HepG2 (cell line): ENCODE measurements around the gene WDR73. TPM values are rescaled to one million over a fixed set of nuclear protein-coding genes. Genes with fewer than 3 reads are reported as not detected.

Source experiments
- CCAR2 ChIP-seq: fragments of 200-400 bp; formaldehyde crosslinking; optimal IDR thresholded peaks from 2 replicates; pipeline ENCODE3; 2018; ENCODE audit warnings: low read depth, mild to moderate bottlenecking, low read length, moderate library complexity
- GATAD2A ChIP-seq: IDR thresholded peaks from 2 replicates; pipeline ENCODE4 v1.6.1; 2016
- GLI4 ChIP-seq: sonication (generic); formaldehyde crosslinking; IDR thresholded peaks from 2 replicates; pipeline ENCODE4 v1.5.1; 2020; ENCODE audit warnings: missing genetic modification reagents, mild to moderate bottlenecking, moderate library complexity, borderline replicate concordance
- JUNB ChIP-seq: sonication (generic); formaldehyde crosslinking; IDR thresholded peaks from 2 replicates; pipeline ENCODE4 v1.8.0; 2022; ENCODE audit warnings: missing genetic modification reagents, mild to moderate bottlenecking, borderline replicate concordance
- MBNL3 ChIP-seq: fragments of 250-450 bp; sonication (Bioruptor Pico); conservative IDR thresholded peaks from 2 replicates; pipeline ENCODE4 v1.8.0; 2022; ENCODE audit warnings: mild to moderate bottlenecking, inconsistent platforms
- MZF1 ChIP-seq: sonication (generic); formaldehyde crosslinking; IDR thresholded peaks from 2 replicates; pipeline ENCODE4 v1.8.1; 2023; ENCODE audit warnings: mild to moderate bottlenecking, missing genetic modification reagents, borderline replicate concordance
- PLRG1 ChIP-seq: fragments of 450-650 bp; conservative IDR thresholded peaks from 2 replicates; pipeline ENCODE4 v1.6.1; 2016
- RFXAP ChIP-seq: sonication (generic); formaldehyde crosslinking; IDR thresholded peaks from 2 replicates; pipeline ENCODE4 v1.4.0; 2020; ENCODE audit warnings: missing genetic modification reagents, borderline replicate concordance
- RXRB ChIP-seq: IDR thresholded peaks from 2 replicates; pipeline ENCODE4 v1.6.1; 2016; ENCODE audit warnings: borderline replicate concordance, missing genetic modification reagents, missing compliant biosample characterization
- STAT5B ChIP-seq: sonication (generic); formaldehyde crosslinking; IDR thresholded peaks from 2 replicates; pipeline ENCODE4 v1.4.0; 2020; ENCODE audit warnings: missing genetic modification reagents
- TBP ChIP-seq: sonication (generic); formaldehyde crosslinking; IDR thresholded peaks from 2 replicates; pipeline ENCODE4 v1.5.0; 2020; ENCODE audit warnings: missing genetic modification reagents
- ZNF121 ChIP-seq: sonication (generic); formaldehyde crosslinking; IDR thresholded peaks from 2 replicates; pipeline ENCODE4 v1.5.0; 2020; ENCODE audit warnings: mild to moderate bottlenecking, missing genetic modification reagents
- ZNF337 ChIP-seq: sonication (generic); formaldehyde crosslinking; IDR thresholded peaks from 2 replicates; pipeline ENCODE4 v1.5.1; 2020; ENCODE audit warnings: missing genetic modification reagents, low read depth, mild to moderate bottlenecking, borderline replicate concordance
- ZNF746 ChIP-seq: sonication (generic); formaldehyde crosslinking; IDR thresholded peaks from 2 replicates; pipeline ENCODE4 v1.8.0; 2022; ENCODE audit warnings: mild to moderate bottlenecking, missing genetic modification reagents
- polyA plus RNA-seq, 8 experiments: library from polyadenylated mRNA; depleted of rRNA in 3 of 8; stranded (reverse) in 7 of 8; unstranded in 1 of 8; fragments of >200 nt; fragmentation: Illumina TruSeq in 4 of 8; extraction: Trizol in 4 of 8; gene quantifications; 2 replicates each; pipeline versions ENCODE4 v1.2.1 to v1.2.3, GENCODE V29; 2011 to 2016; ENCODE audit warnings: low read depth in 4 of 8, missing spikeins in 1 of 8, mixed read lengths in 1 of 8; ENCODE audit not compliant: insufficient read depth in 1 of 8
- total RNA-seq, 5 experiments: library from RNA; depleted of rRNA; stranded (reverse); fragments of >200 nt; fragmentation: Illumina TruSeq; extraction: Trizol; gene quantifications; 2 replicates each; pipeline ENCODE4 v1.2.3, GENCODE V29; 2016; ENCODE audit warnings: low read depth in 1 of 5
- TF ChIP-seq, protein P1 (sequence below): sonication (generic); formaldehyde crosslinking; IDR thresholded peaks from 2 replicates; pipeline ENCODE4 v1.8.0; 2022; ENCODE audit warnings: missing genetic modification reagents, mild to moderate bottlenecking, moderate library complexity, borderline replicate concordance
- TF ChIP-seq, protein P2 (sequence below): sonication (generic); formaldehyde crosslinking; IDR thresholded peaks from 2 replicates; pipeline ENCODE4 v1.8.0; 2022; ENCODE audit warnings: missing genetic modification reagents, mild to moderate bottlenecking, borderline replicate concordance
- TF ChIP-seq, protein P3 (sequence below): sonication (generic); formaldehyde crosslinking; IDR thresholded peaks from 2 replicates; pipeline ENCODE4 v1.5.0; 2020; ENCODE audit warnings: missing genetic modification reagents
- TF ChIP-seq, protein P4 (sequence below): sonication (generic); formaldehyde crosslinking; IDR thresholded peaks from 2 replicates; pipeline ENCODE4 v1.5.0; 2020; ENCODE audit warnings: missing genetic modification reagents
- TF ChIP-seq, protein P5 (sequence below): sonication (generic); formaldehyde crosslinking; IDR thresholded peaks from 2 replicates; pipeline ENCODE4 v1.5.0; 2020; ENCODE audit warnings: missing genetic modification reagents, mild to moderate bottlenecking, borderline replicate concordance
- TF ChIP-seq, protein P6 (sequence below): sonication (generic); formaldehyde crosslinking; conservative IDR thresholded peaks from 2 replicates; pipeline ENCODE4 v1.8.0; 2022; ENCODE audit warnings: missing genetic modification reagents
- TF ChIP-seq, protein P7 (sequence below): sonication (generic); formaldehyde crosslinking; IDR thresholded peaks from 2 replicates; pipeline ENCODE4 v1.4.0; 2020; ENCODE audit warnings: mild to moderate bottlenecking, missing genetic modification reagents

WDR73 gene
- total and polyA plus RNA-seq, 2 of the 13 experiments (the other 11 are each of a cell fraction or from before 2014, with no cell fraction given) = 20.0 to 35.5 TPM

DNA sequence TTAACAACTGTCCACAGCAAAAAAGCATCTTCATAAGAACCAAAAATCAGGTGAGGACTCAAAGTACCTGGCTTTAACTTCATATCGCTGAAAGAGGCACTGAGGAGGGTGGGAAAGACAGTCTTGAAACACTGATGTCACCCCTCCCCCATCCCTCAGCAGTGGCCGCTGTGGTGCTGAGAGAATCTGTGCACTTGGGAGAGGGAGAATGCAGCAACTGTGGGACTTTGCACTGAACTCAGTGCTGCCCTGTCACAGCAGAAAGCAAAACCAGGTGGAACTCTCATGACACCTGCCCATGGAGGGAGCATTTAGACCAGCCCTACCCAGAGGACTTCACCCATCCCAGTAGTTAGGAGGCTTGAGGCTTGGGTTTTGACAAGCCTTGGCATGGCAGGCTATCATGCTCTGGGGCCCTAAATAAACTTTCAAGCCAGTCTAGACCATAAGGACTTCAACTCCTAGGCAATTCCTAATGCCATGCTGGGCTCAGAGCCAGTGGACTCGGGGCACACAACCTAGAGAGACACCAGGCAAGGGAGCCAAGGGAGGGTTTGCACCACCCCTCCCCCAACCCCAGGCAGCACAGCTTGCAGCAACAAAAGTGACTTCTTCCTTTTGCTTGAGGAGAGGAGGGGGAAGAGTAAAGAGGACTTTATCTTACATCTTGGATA, 59.3 kb downstream of the WDR73 start (continued):
- TF ChIP-seq, protein P1, sequence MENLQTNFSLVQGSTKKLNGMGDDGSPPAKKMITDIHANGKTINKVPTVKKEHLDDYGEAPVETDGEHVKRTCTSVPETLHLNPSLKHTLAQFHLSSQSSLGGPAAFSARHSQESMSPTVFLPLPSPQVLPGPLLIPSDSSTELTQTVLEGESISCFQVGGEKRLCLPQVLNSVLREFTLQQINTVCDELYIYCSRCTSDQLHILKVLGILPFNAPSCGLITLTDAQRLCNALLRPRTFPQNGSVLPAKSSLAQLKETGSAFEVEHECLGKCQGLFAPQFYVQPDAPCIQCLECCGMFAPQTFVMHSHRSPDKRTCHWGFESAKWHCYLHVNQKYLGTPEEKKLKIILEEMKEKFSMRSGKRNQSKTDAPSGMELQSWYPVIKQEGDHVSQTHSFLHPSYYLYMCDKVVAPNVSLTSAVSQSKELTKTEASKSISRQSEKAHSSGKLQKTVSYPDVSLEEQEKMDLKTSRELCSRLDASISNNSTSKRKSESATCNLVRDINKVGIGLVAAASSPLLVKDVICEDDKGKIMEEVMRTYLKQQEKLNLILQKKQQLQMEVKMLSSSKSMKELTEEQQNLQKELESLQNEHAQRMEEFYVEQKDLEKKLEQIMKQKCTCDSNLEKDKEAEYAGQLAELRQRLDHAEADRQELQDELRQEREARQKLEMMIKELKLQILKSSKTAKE = no peak
- TF ChIP-seq, protein P2, sequence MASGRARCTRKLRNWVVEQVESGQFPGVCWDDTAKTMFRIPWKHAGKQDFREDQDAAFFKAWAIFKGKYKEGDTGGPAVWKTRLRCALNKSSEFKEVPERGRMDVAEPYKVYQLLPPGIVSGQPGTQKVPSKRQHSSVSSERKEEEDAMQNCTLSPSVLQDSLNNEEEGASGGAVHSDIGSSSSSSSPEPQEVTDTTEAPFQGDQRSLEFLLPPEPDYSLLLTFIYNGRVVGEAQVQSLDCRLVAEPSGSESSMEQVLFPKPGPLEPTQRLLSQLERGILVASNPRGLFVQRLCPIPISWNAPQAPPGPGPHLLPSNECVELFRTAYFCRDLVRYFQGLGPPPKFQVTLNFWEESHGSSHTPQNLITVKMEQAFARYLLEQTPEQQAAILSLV (CRISPR knock-in tag) = no peak
- no peak for TF ChIP-seq ZNF121 (CRISPR knock-in tag)
- no peak for TF ChIP-seq ZNF746
- TF ChIP-seq, protein P3, sequence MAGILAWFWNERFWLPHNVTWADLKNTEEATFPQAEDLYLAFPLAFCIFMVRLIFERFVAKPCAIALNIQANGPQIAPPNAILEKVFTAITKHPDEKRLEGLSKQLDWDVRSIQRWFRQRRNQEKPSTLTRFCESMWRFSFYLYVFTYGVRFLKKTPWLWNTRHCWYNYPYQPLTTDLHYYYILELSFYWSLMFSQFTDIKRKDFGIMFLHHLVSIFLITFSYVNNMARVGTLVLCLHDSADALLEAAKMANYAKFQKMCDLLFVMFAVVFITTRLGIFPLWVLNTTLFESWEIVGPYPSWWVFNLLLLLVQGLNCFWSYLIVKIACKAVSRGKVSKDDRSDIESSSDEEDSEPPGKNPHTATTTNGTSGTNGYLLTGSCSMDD (CRISPR knock-in tag) = no peak
- no peak for TF ChIP-seq TBP (CRISPR knock-in tag)
- TF ChIP-seq, protein P4, sequence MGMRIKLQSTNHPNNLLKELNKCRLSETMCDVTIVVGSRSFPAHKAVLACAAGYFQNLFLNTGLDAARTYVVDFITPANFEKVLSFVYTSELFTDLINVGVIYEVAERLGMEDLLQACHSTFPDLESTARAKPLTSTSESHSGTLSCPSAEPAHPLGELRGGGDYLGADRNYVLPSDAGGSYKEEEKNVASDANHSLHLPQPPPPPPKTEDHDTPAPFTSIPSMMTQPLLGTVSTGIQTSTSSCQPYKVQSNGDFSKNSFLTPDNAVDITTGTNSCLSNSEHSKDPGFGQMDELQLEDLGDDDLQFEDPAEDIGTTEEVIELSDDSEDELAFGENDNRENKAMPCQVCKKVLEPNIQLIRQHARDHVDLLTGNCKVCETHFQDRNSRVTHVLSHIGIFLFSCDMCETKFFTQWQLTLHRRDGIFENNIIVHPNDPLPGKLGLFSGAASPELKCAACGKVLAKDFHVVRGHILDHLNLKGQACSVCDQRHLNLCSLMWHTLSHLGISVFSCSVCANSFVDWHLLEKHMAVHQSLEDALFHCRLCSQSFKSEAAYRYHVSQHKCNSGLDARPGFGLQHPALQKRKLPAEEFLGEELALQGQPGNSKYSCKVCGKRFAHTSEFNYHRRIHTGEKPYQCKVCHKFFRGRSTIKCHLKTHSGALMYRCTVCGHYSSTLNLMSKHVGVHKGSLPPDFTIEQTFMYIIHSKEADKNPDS = no peak
- TF ChIP-seq, protein P5, sequence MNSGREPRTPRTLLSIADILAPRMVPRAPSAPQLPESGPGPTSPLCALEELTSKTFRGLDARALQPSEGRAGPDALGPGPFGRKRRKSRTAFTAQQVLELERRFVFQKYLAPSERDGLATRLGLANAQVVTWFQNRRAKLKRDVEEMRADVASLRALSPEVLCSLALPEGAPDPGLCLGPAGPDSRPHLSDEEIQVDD = no peak
- TF ChIP-seq MZF1 (CRISPR knock-in tag) = no peak
- TF ChIP-seq, protein P6, sequence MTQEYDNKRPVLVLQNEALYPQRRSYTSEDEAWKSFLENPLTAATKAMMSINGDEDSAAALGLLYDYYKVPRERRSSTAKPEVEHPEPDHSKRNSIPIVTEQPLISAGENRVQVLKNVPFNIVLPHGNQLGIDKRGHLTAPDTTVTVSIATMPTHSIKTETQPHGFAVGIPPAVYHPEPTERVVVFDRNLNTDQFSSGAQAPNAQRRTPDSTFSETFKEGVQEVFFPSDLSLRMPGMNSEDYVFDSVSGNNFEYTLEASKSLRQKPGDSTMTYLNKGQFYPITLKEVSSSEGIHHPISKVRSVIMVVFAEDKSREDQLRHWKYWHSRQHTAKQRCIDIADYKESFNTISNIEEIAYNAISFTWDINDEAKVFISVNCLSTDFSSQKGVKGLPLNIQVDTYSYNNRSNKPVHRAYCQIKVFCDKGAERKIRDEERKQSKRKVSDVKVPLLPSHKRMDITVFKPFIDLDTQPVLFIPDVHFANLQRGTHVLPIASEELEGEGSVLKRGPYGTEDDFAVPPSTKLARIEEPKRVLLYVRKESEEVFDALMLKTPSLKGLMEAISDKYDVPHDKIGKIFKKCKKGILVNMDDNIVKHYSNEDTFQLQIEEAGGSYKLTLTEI (CRISPR knock-in tag) = no peak
- no peak for TF ChIP-seq CCAR2
- TF ChIP-seq JUNB (CRISPR knock-in tag) = no peak
- TF ChIP-seq GATAD2A (CRISPR knock-in tag) = peak; percentile 54; the same call in 1 of the 2 replicates
- TF ChIP-seq, protein P7, sequence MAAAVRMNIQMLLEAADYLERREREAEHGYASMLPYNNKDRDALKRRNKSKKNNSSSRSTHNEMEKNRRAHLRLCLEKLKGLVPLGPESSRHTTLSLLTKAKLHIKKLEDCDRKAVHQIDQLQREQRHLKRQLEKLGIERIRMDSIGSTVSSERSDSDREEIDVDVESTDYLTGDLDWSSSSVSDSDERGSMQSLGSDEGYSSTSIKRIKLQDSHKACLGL (CRISPR knock-in tag) = no peak
- no peak for TF ChIP-seq RFXAP (CRISPR knock-in tag)
- TF ChIP-seq ZNF337 (CRISPR knock-in tag) = no peak
- no peak for TF ChIP-seq PLRG1
- peak; percentile 45; the same call in 1 of the 2 replicates for TF ChIP-seq RXRB (CRISPR knock-in tag)
- TF ChIP-seq STAT5B (CRISPR knock-in tag) = no peak
- no peak for TF ChIP-seq GLI4
- no peak for TF ChIP-seq MBNL3 (CRISPR knock-in tag)
